GM12892 (cell line): ENCODE measurements around the gene CD300LG.
"Not testable (repeated sequence)": the region's sequence is repeated elsewhere in the genome, so short reads cannot be mapped to it uniquely, and the experiment has no call there.

ENCODE experiments used
- POLR2A ChIP-seq: IDR thresholded peaks from 2 replicates; pipeline ENCODE4 v1.6.1; 2011; ENCODE audit warnings: low read depth, low read length, control low read depth
- POLR2AphosphoS5 ChIP-seq: IDR thresholded peaks from 2 replicates; pipeline ENCODE4 v1.6.1; 2011; ENCODE audit warnings: low read depth, low read length, control low read depth
- TAF1 ChIP-seq: IDR thresholded peaks from 2 replicates; pipeline ENCODE4 v1.6.1; 2011; ENCODE audit warnings: low read depth, mild to moderate bottlenecking, control low read depth, low read length, borderline replicate concordance

- not testable (repeated sequence) for TF ChIP-seq POLR2AphosphoS5, TAF1, POLR2A
Observed at GRCh38 chr17:43842091-43842974, 4.6 kb upstream of the CD300LG start.
